Measurements from ENCODE around the gene DLK1.

DLK1 gene

DNA sequence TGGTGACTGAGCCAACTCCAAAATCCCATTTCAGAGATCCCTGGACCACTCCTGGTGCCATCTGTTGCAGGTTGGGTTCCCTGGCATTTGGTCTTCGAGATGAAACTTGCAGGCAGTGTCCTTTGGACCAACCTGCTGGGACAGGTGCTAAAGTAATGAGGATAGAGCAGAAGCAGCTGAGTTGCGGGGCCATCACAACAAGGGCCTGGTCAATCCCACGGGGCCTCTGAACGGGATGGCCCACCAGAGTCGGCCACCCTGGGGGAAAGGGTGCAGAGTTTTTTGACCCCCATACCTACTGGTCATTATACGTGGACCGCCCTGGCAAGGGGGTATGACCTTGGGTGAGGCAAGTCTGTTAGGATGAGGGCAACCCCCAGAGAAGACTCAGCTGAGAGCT, 39.3 kb downstream of the DLK1 start:
- Mint-ChIP-seq H3K27me3 (peaks cover under 1% of the 10 kb centered on the region), H3K4me1 (ENCODE audit: low read depth) (no peaks in the 10 kb centered on the region), H3K4me3 (no peak overlapping the region)

DNA sequence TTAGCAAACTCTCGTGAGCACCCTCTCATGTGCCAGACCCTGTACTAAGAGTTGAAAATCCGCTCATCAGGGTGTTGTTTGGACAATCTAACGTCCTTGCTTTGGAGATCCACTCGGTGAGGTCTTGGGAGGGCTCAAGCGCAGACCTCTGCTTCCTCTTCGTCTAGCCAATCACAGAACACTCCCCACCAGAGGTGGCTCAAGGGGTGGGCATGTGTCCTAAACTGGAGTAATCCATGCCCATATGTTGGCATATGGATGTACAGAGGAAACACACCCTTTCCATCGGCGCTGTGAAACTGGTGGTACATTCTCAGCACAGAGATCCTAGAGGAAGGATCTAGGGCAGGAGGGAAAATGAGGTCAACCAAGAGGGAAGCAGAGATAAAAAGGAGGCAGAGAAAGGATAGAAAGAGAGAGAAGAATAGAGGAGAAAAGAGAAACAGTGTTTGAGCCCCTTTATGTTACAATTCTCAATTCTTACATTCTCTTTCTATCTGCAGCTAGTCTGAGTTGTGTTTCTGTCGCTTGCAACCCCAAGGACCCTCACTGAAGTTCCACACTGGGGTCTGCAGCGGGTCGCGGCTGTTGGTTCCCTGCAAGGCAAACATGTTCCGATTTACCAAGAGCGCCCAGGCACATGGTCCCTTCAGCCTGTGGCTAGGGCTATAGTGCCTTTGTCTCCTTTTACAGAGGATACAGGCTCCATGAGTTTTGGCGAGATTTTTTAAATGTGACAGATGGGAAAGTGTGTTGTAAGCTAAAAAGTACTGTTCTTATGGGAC, 40.5 kb downstream of the DLK1 start:
- Mint-ChIP-seq H3K4me1 (ENCODE audit: low read depth) (no peaks in the 10 kb centered on the region), H3K36me3 (no peaks in the 10 kb centered on the region), H3K27me3 (peaks cover 3% of the 10 kb centered on the region), H3K27ac (no peak overlapping the region), H3K4me3 (no peak overlapping the region), H3K9me3 (ENCODE audit: low read depth) (no peaks in the 10 kb centered on the region)

More for the DNA sequence above, 39.3 kb downstream of the DLK1 start:
- no peaks in the 10 kb centered on the region for H3K9me3 Mint-ChIP-seq (ENCODE audit: low read depth)
- no peak overlapping the region for H3K27ac Mint-ChIP-seq
- H3K36me3 Mint-ChIP-seq, result no peaks in the 10 kb centered on the region

DNA sequence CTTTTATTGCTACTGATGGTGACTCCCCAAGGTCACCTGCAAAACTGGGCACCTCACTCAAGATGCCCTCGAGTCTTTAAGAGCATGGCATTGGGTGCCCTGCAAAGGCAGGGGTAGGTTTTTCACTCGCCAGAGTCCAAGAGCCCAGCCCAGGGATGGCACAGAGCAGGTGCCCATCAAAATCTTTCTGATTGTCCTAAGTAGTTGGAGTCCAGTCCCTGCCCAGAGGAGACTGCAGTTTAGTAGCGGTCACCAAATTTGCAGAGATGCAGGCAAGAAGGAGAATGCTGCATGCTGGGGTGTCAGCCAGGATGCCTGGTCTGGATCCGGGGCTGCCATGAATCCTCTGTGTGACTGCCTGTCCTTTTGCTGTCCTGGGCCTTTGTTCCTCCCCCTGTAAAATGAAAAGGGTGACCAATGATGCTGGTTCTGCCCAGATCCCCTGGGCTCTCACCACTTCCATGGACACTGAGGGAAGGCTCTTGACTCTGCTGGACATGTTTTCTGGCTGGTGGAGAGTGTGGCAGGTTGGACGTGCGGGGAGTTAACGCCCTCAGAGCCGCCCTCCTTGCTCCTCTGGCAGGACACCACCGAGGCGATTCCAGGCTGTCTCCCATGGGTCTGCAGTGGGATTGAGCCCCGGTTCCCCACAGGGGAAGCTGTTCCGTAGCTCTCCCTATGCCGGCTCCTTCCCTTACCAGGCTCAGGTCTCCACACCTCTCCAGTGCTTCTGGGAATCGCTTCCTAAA, 41.3 kb downstream of the DLK1 start:
- peaks cover 3% of the 10 kb centered on the region for H3K27me3 Mint-ChIP-seq
- H3K36me3 Mint-ChIP-seq, result no peaks in the 10 kb centered on the region
- no peaks in the 10 kb centered on the region for H3K4me1 Mint-ChIP-seq (ENCODE audit: low read depth)
- H3K4me3 Mint-ChIP-seq, result no peak overlapping the region
- H3K9me3 Mint-ChIP-seq (ENCODE audit: low read depth), result no peaks in the 10 kb centered on the region
- H3K27ac Mint-ChIP-seq, result no peak overlapping the region

DNA sequence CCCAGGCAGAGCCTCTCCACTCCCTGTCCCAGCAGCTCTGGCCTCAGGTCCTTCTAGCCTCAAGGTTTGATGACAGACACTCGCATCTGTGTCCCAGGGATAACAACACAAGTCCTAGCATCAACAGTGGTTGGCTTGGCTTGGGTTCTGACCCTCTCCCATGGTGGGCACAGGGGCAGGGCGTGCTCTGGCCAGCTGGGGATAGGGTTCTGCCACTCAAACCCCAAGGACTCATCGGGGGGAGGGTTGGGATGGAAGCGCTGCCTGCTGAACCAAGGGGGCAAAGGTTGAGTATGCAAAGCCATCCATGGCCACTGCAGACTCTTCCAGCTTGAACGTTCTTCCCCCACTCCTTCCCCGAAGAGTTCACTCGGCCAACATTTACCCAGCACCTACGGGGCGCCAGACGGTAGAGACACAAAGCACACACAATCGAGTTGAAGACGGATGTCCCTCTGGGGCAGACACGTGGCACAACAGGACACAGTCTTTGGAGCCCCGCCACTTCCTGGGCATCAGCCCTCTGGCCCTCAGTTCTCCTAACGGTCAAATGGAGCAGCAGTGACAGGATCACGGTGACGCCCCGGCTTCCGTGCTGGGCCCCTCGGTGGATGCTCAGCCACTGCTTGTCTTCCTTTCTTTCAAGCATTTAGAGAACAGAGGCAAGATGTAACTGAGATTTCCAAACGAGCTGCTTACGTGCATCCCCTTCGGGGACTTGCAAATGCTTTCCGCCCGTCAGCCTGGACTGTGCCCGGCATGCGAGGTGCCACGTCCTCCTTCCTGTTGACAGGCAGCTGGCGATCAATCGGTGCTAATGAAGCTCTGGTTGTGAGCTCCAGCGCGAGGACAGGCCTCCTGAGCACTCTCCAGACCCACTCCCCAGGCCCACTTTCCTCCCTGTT, 42.6 kb downstream of the DLK1 start:
- Mint-ChIP-seq H3K36me3 (no peaks in the 10 kb centered on the region), H3K27me3 (peaks cover 3% of the 10 kb centered on the region), H3K9me3 (ENCODE audit: low read depth) (no peaks in the 10 kb centered on the region), H3K4me3 (no peak overlapping the region), H3K4me1 (ENCODE audit: low read depth) (no peaks in the 10 kb centered on the region), H3K27ac (no peak overlapping the region)

DNA sequence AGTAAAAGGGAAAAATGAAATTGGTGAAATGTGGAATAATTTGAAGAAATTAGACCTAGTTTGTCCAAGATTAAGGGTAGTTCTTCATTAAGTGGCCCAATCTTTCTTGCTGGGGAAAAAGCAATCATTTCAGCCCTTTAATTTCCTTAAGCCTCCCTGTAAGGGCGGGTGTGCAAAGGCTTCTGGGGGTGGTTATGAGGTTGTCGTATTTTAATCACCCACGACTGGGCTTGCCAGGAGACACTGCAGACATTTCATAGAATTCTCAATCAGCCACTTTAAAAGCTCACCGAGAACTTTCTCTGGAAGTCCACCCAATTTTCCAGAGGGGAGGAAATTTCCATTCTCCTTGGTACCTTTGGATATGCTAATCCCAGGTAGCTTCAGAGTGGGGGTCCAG, 43.4 kb downstream of the DLK1 start:
- Mint-ChIP-seq H3K4me1 (ENCODE audit: low read depth) (no peaks in the 10 kb centered on the region), H3K27ac (no peak overlapping the region), H3K9me3 (ENCODE audit: low read depth) (no peaks in the 10 kb centered on the region), H3K4me3 (no peak overlapping the region), H3K27me3 (peaks cover 3% of the 10 kb centered on the region), H3K36me3 (no peaks in the 10 kb centered on the region)

DNA sequence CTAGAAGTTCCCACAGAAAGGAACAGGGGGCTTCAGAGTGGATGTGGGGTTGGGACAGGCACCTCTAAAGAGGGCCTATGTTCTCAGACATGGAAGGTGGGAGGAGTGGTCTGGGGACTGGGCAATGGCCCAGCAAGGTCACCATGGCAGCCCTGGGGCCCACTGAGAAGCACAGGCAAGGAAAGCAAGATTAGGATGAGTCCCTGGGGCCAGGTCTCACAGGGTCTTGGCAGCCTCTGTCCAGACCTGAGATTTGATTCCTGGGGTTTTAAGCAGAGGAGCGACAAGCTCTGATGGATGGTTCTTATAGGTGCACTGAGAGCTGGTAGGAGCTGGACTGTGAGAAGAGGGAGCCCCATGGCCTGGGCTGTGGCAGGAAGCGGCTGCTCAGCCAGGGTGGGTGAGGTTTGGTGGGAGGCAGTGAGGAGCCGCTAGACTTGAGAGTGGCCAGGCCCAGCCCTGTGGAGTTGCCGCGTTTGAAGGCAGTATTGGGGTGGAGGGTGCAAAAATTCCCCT, 44.0 kb downstream of the DLK1 start:
- no peak overlapping the region for H3K27ac Mint-ChIP-seq
- H3K27me3 Mint-ChIP-seq, result peaks cover 3% of the 10 kb centered on the region
- H3K4me3 Mint-ChIP-seq, result no peak overlapping the region
- no peaks in the 10 kb centered on the region for H3K4me1 Mint-ChIP-seq (ENCODE audit: low read depth)
- no peaks in the 10 kb centered on the region for H3K9me3 Mint-ChIP-seq (ENCODE audit: low read depth)
- no peaks in the 10 kb centered on the region for H3K36me3 Mint-ChIP-seq

DNA sequence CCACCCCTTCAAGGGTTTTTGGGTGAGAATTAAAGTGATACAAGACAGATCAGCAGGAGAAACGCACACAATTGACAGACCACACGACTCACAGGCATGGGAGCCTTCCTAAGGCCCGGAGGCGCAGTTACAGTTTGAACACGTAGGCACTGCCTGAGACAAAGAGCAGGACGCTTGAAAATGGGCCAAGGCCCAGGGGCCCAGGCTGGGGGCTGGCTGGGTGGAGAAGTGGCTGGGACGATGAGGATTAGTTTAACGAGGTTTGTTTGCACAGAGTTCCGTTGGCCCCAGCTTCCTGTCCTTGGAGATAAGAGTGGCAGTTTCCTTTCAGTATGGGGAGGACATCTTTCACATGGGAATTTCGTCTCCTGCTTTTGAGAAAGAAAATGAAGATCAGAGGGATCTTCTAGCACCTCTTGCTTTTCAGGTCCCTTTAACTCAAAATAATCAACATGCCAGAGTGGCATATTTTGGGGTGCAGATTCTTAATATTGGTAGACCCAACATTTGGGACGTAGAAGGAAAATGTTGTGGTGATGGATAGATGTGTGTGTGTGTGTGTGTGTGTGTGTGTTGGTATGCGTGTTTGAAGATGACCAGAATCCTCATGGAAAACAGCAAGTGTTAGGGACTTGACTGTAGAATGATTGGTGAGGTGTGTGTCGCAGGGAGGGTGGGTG, 44.6 kb downstream of the DLK1 start:
- peaks cover 3% of the 10 kb centered on the region for H3K27me3 Mint-ChIP-seq
- H3K4me1 Mint-ChIP-seq (ENCODE audit: low read depth), result no peaks in the 10 kb centered on the region
- no peak overlapping the region for H3K27ac Mint-ChIP-seq
- H3K36me3 Mint-ChIP-seq, result no peaks in the 10 kb centered on the region
- no peak overlapping the region for H3K4me3 Mint-ChIP-seq
- H3K9me3 Mint-ChIP-seq (ENCODE audit: low read depth), result no peaks in the 10 kb centered on the region

DNA sequence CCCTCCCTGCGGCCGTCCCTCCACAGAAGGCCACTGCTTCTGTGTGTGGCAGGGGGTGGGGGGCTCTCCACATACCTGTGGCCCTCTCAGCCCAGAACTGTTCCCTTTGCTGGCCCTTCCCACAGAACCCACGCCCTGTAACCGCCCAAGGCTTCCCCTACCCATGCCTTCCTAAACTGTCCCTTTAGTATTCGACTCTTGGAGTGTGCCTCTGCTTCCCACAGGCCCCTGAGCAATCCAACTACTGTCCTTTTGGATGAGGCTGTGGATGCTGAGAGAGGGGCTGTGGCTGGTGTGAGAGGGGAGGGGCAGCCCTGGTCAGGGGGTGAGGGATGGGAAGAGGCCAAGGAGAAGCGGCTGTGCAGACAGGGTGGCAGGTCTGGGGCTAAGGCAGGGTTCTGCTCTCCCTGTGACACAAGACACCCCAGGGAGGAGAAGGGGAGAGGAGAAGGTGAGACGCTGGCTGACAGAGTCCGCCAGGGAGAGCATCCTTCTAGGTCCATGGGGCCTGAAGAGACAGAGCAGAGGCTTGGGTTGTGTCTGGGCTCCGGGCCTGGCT, 46.0 kb downstream of the DLK1 start:
- Mint-ChIP-seq H3K27ac (no peak overlapping the region), H3K4me3 (no peak overlapping the region), H3K4me1 (ENCODE audit: low read depth) (no peaks in the 10 kb centered on the region), H3K9me3 (ENCODE audit: low read depth) (no peaks in the 10 kb centered on the region), H3K36me3 (no peaks in the 10 kb centered on the region), H3K27me3 (peaks cover 3% of the 10 kb centered on the region)

DNA sequence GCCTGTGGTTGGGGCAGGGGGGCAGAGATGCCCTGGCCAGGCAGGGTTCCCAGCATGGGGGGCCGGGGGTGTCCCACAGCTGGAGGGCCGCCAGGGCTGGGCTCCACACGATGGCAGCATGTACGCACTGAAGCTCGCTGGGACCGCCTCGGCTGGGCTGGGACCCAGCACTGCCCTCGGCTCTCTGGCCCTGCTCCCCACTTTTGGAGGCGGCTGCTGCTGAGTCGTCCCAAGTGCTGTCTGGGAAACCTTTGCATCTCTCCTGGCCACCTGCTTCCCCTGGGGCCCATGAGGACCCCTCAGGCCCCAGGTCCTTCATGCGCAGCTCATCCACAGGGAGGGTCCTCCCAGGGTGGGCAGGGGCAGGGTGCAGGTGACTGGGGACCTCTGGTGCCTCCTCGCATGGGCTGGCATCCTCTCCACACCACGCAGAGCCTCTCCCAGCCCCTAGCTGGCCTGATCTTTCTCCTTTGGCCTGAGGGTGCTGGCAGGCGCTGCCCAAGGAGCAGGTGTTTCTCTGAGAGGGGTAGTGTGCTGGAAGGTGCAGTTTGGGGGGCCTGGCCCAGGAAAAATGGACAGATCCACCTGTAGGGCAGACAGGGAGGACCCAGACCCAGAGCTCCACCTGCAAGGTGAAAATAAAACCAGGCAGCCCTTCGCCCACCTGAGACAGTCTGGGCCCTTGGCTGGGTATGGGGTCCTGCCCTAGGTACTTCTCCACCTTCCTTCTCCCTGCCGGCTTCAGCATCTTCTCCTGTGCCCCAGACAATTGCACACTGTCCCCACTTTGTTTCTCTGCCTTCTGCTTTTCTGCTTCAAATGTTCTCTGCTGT, 46.9 kb downstream of the DLK1 start:
- Mint-ChIP-seq H3K27me3 (peaks cover 3% of the 10 kb centered on the region), H3K4me3 (no peak overlapping the region), H3K4me1 (ENCODE audit: low read depth) (no peaks in the 10 kb centered on the region), H3K27ac (no peak overlapping the region), H3K36me3 (no peaks in the 10 kb centered on the region), H3K9me3 (ENCODE audit: low read depth) (no peaks in the 10 kb centered on the region)

DNA sequence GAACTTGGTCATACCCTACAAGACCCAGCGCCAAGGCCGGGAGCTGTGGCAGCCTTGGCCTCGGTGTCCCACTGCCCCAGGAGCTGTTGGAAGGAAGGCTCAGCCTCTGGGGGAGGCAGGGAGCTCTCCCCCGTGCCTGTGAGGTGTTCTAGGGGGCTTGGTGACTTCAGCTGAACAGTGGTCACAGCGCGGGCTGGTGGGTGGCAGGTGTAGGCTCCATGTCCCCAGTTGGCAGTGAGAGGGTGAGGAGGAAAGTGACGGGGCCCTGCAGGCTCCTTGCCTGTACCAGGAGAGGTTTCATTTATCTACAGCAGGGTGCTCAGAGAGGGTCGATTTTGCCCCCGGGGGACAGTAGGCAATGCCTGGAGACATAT, 47.5 kb downstream of the DLK1 start:
- Mint-ChIP-seq H3K27ac (no peak overlapping the region), H3K9me3 (ENCODE audit: low read depth) (no peaks in the 10 kb centered on the region), H3K36me3 (no peaks in the 10 kb centered on the region), H3K4me1 (ENCODE audit: low read depth) (no peaks in the 10 kb centered on the region), H3K27me3 (peaks cover 3% of the 10 kb centered on the region), H3K4me3 (no peak overlapping the region)

DNA sequence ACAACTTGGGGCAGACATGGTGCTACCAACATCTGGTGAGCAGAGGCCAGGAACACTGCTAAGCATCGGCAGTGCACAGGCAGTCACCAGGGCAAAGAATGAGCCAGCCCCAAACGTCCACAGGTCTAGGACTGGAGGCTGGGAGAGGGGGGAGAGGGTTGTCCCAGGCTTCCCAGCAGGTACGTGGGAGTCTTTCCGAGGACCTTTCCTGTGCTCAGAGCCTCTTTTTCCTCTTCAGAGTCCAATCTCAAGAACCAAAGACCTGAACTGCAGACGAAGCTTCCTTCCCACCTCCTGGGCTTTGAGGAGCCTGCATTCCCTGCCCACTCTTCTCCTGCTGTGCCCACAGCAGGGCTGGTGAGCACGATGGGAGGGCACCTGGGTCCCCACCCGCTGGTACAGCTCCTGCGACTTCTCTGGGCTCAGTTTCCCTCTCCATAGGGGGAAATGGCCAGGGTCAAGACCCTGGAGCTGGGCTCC, 48.7 kb downstream of the DLK1 start:
- Mint-ChIP-seq H3K27ac (no peak overlapping the region), H3K4me1 (ENCODE audit: low read depth) (no peaks in the 10 kb centered on the region), H3K36me3 (no peaks in the 10 kb centered on the region), H3K4me3 (no peak overlapping the region), H3K27me3 (peaks cover 3% of the 10 kb centered on the region), H3K9me3 (ENCODE audit: low read depth) (no peaks in the 10 kb centered on the region)

DNA sequence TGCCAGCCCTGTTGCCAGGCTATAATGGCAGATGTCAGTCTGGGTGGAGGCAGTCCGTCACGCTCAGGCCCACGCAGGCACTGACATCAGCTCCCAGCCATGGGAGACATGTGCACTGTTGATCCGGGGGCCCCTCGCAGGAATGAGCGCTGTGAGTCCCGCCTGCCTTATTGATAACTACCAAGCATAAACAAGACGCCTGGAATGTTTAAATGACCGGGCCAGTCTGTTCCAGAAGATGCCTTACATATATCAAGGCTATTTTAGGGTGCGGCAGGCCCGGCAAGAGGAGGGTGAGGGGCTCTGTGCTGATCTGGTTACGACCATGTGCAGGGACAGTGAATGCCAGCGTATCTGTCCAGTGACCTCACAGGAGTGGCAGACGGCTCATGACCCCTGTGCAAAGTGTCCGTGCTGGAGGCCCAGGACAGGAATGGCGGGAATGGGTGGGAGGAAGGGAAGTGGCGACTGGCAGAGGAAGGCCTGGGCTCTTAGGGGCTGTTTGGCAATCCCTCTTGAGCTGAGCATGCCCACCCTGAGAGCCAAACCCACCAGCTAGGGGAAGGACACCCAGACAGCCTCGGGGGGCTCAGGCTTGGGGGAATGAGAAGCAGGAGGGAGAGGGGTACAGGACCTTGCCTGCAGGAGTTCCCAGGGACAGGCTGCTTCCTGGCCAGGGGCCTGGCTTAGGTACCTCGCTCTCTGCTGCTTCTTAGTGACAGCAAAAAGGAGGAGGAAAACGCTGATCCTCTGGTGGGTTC, 49.3 kb downstream of the DLK1 start:
- Mint-ChIP-seq H3K4me1 (ENCODE audit: low read depth) (no peaks in the 10 kb centered on the region), H3K9me3 (ENCODE audit: low read depth) (no peaks in the 10 kb centered on the region), H3K27me3 (peaks cover 2% of the 10 kb centered on the region), H3K36me3 (no peaks in the 10 kb centered on the region), H3K27ac (no peak overlapping the region), H3K4me3 (no peak overlapping the region)

All from activated naive CD8-positive, alpha-beta T cell (primary cell).